DMS 273 (cell line): ENCODE measurements around the gene ZDHHC9.

Experiments used
- DNase-seq: peaks from one replicate; lab custom pipeline; 2025; ENCODE audit not compliant: unreplicated experiment; lab: John Stamatoyannopoulos, UW

Gene ZDHHC9

GRCh38 chrX:129787336-129788055 is 56.2 kb downstream of the ZDHHC9 start:
- DNase-seq, result no peak

- DNase-seq, result no peak
These were observed 57.5 kb downstream of the ZDHHC9 start for GRCh38 chrX:129786210-129786651.

DNA sequence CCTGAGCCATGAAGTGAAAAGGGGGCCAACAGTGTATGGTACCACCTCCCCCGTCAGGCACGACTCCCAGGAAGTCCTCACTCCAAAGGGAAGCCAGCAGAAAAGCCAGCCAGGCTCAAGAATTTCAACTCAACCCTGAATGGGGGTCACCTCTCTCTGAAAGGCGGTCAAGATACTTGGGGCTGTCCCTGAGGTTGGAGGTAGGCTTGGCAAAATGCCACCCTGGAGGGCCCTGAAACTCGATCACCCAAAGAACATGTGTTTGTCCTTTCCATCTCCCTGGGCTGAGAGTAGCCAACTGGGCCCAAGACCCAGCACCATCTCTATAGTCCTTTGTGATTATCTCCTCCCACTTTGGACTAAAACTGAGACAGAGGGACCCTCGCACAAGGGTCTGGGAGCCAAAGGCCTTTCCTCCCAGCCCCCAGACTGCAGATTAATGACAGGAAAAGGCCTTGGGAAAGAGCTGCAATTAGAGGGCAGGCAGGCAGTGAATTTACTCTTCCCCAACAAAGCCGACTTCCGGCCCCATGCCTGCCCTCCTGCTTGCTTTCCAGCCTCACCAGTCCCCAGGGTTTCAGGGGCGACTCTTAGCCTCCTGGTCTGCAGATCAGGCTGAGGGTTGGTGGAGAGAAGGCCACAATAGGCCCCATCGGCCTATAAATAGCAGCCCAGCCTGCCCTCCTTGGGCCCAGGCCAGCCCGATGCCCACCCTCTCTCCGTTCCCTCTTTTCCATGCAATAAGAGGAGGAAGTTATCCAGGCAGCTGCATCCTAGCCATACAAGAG is 58.3 kb downstream of the ZDHHC9 start:
- DNase-seq, result no peak

- no peak for DNase-seq
These were observed 59.3 kb downstream of the ZDHHC9 start for GRCh38 chrX:129784371-129784770.

DNA sequence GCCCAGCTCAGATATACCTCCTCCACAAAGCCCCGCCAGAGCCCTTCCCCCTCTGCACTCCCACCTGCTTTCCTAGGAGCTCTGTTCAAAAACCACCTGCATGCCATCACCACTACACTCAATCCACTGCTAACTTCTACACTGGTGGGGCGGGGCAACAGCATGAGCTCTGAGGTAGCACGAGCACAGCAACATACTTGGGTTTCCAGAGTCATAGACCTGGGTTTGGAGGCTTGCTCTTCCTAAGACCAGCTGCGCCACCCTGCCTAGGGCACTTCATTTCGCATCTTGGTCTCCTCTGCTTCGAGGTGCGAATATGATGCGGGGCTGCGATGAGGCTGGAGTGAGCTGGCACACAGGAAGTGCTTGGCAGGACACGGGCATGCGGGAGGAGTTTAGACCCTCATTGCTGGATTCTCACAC is 60.4 kb downstream of the ZDHHC9 start:
- no peak for DNase-seq

- no peak for DNase-seq
These were observed 61.0 kb downstream of the ZDHHC9 start for GRCh38 chrX:129782706-129783105.

- no peak for DNase-seq
These were observed 61.8 kb downstream of the ZDHHC9 start for GRCh38 chrX:129781680-129782495.

DNA sequence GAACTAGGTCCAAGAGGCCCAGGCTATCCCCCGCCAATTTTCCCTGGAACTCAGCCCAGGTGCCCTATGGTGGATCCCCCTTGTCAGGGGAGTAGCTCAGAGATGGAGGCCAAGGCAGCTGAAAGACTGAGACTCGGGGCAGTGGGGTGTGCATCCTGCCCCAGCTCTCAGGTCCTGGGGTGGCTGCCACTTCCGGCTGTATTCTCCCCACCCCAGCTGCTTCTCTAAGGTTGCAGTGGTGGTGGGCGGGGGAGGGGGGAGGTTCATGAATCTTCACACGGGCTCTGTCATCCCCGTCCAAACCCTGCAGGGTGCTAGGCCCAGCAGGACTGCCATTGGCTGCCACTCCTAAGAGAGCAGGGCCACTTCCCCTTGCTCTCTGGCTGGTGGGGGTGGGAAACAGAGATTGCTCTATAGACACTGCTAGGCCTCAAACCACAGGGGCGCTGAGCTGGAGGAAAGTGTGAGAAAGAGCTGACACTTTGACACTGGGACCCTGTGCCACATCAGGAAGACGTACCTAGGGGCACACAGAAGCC is 62.5 kb downstream of the ZDHHC9 start:
- no peak for DNase-seq

DNA sequence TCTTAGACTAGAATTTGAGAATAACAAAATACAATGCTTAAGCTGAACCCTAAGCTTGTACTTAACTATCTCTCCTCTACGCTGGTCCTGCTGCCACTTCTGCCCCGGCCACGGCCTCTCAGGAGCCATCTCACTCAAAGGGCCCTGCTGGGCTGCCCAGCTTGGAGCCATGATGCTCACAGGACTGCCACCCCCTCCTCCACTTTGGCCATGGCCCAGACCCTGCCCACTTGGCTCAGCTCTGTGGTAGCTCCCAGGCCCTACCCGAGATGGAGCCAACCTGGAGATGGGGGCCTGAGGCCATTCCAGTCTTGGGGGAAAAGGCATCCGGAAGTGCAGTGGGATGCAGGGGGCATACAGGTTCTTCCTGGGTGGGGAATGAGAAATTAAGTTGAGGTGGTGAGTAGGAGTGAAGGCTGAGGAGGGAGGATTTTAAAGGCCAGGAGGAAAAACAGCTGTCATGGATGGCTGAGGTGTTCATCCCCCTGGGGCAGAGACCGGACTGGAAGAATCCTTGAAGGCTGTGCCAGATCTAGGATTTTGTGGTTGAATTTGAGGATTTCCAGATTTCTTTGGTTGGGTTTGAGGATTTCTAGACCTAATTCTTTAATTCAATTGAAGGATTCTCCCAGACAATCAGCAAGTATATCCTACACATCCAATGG is 63.1 kb downstream of the ZDHHC9 start:
- no peak for DNase-seq

DNA sequence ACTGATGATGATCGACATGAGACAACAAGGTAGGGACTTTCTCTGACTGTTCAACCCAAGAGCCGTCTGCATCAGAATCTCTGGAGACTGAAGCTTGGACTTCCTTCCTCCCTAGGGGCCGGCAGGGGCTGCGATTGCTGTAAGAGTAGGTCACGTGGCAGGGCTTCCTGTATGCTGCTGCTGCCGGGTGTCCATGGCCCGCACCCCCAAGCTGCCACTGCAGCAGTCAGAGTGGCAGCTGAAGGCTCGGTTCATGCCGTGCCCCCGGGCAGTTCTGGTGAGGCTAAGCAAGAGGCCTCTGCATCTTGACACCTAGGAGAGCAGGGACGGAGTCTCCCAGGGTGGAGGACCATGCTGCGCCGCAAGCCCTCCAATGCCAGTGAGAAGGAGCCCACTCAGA is 63.9 kb downstream of the ZDHHC9 start, which contains the start of gene SASH3:
SASH3 (plus strand) TSS at position 203 of the 400 bp plus-strand sequence; CDS start at position 352, 149 bp downstream.
- no peak for DNase-seq

DNA sequence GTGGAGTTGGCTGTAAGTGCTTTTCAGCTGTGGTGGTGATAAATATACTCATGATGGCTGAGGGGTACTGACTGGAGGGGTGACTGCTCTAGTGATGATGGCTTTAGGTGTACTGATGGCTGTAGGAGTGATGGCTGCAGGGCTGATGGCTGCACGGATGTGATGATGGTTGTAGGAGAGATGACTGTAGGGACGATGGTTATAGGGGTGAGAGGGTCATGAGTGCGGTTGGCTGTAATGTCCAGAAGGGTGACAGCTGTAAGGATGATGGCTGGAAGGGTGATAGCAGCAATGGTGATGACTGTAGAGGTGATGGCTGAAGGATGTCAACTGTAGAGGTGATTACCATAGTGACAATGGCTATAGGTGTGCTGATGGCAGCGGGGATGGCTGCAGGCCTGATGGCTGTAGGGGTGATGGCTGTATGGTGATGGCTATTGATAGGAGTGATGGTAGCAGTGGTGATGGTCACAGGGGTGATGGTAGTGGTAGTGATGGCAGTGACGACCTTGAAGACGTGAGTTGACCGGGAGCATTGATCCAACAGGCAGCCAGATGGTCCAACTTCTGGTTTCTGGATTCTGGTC is 64.5 kb downstream of the ZDHHC9 start:
- no peak for DNase-seq

DNA sequence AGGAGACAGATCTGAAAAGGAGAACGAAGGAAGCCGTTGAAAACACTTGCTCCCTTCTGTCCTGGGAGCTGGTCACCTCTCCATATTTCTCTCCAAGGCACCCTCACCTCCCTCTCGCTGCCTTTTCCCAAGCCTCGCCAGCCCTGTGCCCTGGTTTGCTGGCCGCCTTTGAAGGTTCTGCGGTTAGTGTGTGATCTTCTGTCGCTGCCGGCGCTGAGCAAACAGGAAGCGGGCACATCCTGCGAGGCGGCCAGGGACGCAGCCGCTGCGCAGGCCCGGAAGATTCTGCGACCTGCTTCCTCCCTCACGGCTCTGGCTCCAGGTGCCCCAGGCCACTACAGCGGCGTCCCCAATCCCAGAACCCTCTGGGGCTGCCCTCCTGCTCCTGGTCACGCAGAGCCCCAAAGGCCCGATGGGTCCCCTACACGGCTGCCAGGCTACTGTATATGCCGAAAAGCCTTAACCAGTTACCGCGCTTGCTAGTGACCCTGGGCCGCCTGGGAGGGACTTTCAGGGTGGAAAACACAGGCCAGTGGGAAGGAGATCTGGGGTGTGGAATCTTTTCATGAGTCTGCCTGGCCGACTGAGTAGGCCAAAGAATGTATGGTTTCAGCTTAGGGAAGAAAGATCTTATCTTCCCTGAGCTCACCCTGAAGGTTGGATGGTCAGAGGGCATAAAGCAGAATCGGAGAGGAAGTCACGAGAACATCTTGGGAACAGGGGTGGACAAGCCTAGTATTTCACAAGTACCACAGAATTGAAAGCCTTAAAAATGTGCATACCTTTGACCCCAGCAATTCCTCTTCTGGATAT is 66.3 kb downstream of the ZDHHC9 start:
- no peak for DNase-seq

DNA sequence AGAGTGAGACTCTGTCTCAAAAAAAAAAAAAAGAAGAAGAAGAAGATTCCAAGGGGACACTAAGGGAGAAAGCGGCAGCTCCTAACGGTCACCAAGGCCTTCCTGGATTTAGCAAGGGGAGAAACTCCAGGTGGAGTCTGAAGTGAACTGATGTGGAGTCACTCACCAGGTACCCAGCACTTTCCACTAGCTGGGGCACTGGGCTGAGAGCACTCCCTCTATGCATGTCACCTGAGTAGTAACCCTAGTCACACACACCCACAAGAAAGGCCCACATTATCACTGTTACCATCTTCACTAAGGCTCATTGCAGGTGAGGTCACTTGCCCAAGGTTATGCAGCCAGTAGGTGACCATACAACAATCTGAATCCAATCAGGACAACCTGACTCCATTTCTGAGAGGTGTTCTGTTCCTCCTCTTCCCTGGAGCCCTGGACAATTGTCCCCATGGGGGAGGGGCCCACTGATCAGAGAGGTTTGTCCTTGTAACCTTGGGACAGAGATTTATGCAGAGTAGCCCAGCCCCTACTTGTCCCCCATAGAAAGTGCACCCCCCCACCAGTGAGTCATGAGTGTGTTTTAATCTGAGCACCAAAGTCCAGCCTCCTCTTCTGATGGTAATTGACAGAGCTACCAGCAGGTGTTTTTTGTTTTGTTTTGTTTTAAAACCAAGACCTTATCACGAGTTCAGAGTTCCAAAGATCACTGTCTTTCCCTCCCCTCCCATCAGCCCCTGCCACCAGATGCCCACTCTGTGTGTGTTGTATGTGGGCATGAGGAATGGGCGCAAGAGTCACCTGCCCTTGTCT is 69.8 kb downstream of the ZDHHC9 start:
- no peak for DNase-seq

- no peak for DNase-seq
These were observed 70.8 kb downstream of the ZDHHC9 start for GRCh38 chrX:129772796-129773431.

- no peak for DNase-seq
These were observed 72.3 kb downstream of the ZDHHC9 start for GRCh38 chrX:129771266-129771995.

DNA sequence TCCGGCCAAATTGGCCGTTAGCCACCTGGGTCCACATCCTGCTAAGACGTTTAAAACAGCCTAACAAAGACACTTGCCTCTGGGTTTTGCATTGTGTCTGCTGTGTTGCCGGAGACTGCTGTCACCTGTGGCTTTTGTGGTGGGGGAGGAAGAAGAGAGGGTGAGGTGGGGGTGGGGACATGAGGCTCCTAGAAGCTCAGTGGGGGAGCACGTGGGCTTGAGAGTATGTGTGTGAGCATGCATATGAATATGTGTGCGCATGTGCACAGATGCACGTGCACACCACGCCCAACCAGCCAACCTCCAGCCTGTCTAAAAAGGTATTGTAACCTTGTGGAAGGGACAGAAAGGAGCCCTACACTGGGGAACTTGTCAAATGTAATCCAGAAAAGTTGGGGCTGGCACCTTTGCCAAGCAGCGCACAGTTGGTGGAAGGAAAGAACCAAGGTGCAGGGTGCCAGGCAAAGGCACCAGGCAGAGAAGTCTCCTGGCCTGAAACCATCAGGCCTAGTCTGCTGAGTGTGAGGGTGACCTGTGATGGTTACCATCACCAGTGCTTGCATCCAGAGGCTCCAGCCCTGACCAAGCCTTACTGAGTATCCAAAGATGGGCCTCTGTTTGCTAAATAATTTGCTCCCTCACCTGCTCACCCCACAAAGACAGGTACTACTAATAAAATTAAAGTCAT is 74.1 kb downstream of the ZDHHC9 start:
- no peak for DNase-seq
